Islet precursor cell (in vitro differentiated cells): ENCODE data around the gene PTPRE.
A peak's percentile ranks its signal among the peaks of the same experiment; 100 is the strongest.
"Not testable (repeated sequence)": the region's sequence is repeated elsewhere in the genome, so short reads cannot be mapped to it uniquely, and the experiment has no call there.

Experiments used
- DNase-seq: peaks from one replicate; pipeline ENCODE4 v3.0.0-alpha.2; 2018

Gene PTPRE

DNA sequence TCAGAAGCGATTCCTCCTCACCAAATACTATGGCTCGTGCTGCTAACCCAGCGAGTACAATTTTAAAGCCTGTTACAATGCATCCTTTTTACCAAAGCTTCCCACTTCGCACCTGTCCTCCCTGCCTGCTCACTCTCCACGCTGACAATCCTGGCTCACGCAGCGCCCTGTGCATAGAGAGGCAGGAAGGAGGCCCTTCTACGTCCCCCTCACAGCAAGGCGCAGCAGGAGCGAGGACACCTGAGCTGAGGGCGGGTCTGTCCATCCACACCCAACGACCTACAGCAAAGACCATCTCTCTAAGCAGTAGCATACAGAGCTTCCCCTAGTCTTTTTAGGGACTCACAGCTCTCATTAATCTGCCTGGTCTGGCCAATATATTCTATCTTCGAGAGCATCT lies 173.3 kb downstream of the PTPRE start:
- no peak for DNase-seq

DNA sequence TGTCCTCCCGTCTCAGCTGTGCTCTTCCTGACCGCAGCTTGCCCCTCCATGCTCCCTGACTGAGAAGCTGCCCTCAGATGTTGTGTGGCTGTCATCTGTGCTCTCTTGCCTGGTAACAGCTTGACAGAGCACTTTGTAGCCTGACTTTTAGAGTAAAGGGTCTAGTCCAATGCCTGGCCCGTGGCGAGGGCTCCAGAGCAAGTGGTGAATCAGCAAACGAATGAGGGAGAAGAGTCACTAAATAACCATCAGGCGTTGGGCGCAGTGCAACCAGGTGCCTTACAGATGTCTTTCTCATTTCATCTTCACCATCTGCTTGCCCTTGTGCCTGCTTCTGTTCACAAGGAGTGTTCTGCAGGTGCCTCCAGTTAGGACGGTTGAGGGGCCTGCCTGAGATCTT lies 173.7 kb downstream of the PTPRE start:
- DNase-seq: peak; percentile 35

DNA sequence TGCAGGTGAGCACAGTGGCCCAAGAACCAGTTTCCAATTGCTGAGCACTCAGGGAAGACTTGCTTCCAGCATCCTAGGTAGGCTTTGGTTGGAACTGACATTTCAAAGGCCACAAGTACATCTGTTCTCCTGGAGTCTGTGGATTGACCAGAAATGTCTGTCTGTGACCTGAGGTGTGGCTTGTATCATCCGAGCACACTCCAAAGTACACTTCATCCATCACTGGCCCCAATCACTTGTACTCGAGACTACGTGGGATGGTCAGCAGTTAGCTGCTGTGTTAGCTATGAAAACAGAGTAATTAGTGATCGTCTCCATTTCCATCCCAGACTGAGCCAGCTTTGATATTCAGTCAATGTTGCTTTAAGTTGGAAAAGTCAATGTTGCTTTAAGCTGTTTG lies 174.3 kb downstream of the PTPRE start:
- DNase-seq: no peak

DNA sequence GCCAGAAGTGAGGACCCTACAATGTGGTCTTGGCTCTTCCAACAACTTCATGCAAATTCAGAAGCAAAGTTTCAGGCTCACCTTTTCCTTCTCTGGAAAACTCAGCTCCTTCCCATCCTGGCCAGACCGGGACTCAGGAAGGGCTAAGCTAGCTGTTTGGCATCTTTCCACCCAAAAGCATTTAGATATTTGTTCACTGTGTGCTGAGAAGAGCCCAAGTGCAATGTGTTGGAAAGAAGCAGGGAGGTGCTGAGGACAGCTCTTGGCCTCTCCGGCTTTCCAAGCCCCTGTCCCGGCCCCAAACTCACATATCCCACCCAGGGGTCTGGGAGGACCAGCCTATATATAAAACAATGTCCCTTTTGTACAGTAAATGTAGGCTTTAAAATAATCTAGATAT lies 174.8 kb downstream of the PTPRE start:
- DNase-seq: no peak

DNA sequence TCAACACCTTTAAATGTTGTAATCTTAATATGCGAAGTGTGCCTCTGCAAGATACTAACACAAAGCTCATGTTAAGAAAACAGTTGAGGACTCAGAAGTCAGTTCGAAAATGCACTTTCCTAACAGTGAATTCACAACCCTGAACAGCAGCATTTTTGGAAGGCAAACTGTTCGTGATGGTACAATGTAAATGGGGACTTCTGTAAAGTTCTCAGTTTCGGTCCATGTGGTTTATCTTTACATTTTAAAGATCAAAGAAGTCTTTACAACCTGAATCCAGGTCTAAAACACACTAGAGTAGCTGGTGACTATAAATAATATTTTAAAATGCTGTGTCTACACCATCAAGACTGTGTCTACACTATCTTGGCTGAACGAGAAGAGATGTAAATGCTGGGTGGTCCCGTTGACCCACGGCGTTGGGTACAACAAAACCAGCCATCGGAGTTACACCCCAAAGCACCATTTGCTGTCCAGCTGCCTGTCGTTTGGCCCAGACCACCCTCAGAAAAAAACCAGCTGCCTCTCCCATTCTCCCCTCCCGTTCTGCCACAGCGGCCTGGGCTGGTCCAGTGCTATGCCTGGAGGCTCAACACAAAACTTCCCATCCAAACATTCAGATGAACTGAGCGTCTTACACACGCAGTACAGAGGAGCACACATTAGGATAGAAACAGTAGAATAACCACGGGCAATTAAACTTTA lies 176.4 kb downstream of the PTPRE start:
- DNase-seq: no peak

DNA sequence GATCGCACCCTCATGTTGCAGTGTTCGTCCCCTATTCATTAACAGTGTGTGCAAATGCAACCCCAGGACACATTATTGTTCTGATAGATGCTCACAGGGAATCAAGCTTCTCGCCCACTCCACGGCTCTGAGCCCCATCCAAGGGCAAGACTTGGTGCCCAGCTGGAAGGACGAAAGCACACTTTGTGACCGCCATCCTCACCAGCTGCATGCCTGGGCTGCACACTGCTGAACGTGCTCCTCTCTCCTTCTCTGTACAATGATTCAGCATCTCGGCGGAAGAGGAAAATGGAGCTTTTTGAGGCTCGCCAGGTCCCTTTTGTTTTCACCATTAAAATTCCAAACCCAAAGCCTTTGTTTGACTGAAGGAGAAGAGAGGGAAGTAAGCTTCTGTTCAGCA lies 177.5 kb downstream of the PTPRE start:
- no peak for DNase-seq

DNA sequence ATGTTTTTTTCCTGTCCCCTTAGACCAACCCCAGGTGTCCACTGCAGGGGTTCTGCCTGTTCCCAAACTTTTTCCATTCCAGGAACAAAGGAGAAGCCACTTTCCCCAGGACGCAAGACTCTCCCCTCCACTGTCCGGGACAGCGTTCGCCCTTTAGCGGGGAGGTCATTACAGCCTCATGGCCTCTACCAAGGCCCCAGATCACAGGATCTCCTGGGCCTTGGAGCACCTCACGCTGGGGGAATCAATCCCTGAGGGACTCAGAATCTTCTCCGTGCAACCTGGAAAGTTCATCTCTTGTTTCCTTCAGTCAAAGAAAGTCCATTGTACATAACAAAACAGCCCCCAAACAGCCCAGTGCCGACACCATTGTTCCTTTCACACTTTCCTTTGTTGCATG lies 178.1 kb downstream of the PTPRE start:
- DNase-seq: no peak

DNA sequence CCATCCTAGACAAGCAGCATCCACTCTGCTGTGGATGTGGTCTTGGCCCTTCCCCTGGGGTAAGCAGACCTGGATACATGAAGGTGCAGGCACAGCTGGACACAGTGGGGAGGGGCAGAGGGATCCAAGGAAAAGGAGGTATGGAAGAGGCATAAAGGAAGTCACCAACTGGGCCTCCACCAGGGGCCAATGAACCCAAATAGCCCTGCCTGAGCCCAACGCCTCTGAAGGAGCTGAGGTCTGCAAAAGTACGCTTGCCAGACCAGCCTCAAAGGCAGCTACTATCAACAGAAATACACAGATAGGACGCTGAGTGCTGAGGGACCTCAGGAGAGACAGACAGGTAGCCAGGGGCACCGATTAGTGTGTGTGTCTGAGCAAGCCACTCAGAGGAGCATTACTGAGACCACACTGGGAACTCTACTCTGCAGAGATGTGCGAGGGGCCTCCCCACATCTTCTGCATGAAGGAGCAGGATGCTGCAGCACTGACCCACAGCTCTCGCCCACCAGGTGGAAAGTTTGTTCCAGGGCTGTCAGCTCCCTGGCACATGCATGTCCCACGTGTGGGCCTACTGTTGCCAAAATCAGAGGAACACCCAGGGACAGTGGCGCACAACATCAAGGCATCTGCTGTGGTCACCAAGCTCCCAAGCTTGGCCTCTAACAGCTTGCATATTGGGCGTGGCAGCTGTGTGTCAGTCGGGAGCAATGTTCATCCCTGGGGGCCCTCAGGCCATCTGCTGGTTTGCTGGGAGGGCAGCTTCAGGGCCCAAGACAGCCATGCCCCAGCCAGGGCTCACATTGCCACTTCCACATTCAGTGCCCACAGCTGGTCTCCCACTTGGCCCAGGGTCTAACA lies 179.3 kb downstream of the PTPRE start:
- DNase-seq: peak; percentile 56

DNA sequence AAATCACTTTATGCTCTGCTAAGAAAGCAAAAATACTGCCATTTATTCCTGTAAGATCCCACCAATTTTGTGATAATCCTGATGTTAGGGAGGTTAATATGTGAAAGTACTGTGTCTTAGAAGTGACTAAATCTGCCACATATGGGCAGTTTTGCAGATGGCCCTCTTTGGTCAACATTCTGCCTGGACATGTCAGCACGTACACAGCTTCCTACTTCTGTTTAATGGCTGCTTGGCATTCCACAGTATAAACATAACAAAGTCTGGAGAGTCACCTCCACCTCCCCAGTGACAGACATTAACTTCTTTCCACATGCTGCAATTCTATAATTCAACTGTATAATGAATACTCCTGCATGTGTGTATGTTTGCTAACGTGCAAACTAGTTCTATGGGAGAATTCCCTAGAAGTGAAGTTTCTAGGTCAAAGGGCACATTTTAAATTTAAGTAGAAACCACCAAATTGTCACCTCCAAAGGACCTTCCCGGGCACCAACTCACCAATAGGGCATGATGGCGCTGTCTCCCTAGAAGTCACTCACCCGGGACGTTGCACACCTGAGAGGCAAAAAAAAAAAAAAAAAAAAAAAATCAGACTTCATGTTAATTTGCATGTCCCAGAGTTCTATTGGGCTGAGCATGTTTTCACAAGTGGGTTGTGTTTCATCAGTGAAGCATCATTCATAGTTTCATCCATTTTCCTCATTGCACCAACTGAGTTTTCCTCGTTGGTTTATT lies 180.4 kb downstream of the PTPRE start:
- peak; percentile 32 for DNase-seq

DNA sequence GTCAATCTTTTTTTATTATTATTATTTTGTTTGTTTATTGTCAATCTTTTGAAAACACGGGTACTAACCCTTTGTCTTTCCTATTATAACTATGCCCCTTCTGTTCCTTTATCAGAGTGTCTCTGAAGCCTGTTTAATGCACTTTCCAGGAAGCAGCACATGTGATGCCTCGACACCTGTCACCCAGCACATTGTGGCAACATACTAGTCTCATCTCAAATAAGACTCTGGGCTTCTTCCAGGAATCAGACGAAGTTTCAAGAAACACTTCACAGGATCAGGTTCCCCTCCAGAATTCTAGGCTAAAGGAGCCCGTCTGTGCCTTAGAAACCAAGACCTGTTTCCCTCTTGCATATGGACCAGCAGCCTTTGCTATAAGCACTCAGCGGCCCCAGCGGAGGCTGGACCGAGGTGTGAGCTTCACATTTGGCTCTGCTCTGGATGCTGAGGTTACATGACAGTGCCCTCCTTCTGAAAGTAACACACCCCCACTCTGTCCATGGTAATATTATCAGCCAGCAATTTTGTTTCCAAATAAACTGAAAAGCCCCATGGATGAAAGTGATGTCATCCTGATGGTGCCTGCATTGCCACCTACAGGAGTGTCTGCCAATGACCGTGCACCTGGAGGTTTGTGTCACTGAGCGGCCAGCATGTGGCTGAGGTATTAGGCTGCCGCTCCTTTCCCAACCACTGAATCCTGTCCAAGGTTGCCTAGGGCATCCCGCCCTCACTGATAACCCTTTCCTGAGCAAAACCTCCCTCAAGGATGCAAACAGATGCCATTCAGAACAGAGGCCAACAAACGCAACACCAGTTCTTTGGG lies 181.2 kb downstream of the PTPRE start:
- peak; percentile 58 for DNase-seq

DNA sequence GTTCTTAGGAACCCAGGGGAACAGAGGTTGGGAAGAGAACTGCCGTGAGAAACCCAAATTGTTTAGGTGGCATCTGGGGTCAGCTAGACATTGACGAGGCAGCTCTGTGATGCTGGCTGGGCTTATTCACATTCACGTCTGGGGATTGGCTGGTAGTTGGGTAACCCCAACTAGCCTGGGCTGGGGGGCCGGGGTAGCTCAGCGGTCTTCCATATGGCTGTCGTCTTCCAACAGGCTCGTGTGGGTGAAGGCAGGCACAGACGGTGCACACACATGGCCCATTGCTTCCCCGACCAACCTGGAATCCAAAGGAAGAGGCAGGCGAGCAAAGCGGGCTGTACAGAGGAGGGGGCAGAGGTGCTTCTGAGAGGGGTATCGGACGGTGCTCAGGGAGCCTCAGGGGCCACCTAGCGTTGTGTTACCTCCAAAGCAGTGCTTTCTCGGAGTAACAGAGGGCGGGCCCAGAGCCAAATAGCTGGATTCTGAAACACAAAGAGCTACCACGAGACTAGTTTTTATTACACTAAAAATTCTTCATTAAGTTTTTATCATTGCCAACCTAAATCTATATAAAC lies 184.8 kb downstream of the PTPRE start:
- DNase-seq: peak; percentile 63

DNA sequence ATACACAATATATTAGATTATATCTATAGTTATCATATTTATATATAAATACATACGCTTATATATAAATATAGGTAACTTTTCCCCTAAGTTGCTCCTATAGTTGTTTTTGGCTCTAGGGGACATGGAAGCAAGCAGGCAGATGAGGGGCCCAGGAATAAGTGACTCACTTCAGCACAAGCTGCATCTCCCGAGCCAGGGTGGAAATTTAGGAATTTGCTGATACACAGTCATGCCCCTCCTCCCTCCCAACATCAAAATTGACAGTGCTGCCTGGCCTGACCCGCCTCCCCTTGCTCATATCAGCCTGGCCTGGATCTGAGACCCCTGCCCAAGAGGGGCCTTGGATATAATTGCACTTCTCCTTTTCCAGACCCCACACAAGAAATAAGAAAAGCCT lies 185.6 kb downstream of the PTPRE start:
- DNase-seq: peak; percentile 52

DNA sequence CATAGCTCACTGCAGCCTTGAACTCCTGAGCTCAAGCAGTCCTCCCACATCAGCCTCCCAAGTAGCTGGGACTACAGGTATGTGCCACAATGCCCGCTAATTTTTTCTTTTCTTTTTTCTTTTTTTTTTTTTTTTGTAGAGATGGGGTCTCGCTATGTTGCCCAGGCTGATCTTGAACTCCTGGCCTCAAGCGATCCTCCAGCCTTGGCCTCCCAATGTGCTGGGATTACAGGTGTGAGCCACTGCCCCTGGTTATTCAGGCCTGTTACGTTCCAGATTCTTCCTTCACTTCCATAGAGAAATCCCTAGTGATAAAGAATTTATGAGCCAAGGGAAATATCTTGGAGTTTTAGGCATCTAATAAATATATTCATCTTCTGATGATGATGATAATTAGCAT lies 187.7 kb downstream of the PTPRE start:
- not testable (repeated sequence) for DNase-seq

DNA sequence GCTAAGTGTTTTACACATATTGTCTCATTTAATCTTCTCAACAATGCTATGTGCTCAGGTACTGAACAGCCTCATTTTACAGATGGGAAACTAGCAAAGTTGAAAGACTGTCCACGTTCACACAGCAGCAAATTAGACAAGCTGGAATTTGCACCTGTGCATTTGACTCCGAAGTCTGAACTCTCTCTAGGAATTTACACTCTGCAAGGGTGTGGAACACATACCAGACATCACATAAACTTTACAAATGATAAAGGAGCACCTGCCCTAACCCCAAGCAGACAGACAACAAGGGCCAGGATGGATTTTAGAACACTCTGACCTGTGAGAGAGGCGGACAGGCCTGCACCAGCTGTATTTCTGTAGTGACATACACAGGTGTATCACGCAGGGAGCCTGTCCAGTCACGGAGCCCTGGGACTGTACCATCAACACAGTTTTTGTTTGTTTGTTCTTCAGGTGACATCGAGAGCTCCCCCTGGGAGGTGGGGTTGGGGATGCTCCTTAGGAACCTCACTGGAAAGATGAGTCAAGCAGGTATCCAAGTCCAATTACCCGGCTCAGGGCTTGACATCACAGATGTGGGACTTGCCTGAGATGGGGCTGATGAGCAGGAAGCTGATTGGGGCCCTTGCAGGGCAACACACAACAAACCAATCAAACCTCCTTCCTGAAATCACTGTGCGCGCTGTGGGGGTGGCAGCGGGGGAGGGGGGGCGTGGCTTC lies 188.3 kb downstream of the PTPRE start:
- peak; percentile 63 for DNase-seq

DNA sequence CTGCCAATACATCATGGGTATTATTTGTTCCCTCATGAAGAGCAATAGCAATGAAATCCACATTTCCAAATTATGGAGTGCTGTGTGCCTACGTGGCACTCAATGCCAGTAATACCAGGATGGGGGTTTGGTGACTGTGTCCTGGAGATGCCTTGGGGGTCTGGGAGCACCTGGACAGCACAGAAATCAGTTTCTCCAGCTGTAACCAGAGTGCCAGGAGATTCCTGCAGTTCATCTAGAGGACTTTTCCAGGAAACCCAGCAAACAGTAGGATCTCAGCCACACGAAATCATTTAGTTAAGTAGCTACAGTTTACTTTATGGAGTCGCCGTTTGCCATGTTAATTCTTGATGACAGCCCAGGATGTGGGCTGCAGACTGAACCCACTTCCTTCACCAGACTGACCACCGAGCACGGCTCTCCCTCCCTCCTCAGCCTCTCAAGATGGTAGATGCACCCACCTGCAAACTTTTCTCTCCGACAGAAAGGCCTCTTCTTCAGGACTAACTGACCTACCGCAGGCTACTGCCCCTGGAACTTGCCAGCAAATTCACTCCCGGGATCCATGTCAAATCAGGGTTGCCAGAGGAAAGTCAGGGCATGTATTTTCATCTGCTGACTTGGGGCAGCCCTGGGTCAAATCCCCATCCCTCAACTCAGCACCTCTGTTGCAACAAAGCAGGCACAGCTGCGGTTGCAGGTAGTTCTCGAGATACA lies 189.0 kb downstream of the PTPRE start:
- DNase-seq: no peak

DNA sequence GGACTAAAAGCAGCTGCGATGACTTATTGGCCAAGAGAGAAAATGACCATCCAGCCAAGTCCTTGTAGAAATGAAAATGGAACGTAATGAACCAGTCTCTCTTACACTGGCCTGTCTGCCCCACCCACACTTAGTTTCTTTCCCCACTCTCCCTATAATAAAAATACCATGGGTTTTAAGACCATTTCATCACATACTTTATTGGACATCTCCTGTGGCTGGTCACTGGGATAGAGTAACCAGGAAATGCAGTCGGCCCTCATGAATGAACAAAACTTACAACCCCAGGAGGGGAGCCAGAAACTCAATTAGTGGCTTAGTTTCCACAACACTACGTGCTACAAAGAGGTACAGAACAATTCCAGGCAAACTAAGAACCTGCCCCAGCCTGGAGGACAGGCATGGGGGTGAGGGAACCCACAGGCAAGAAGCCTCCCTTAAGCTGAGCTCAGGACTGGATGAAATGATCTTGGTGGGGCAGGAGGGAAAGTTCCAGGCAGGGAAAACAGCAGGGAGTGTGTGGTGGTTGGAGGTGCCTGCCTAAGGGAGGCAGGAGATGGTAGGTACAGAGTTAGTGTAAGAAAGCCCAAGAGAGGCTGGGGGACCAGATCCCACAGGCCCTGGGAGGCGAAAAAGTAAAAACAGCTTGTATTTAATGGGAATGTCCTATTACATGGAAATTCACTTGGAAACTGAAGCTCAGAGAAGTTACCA lies 189.7 kb downstream of the PTPRE start:
- DNase-seq: no peak

DNA sequence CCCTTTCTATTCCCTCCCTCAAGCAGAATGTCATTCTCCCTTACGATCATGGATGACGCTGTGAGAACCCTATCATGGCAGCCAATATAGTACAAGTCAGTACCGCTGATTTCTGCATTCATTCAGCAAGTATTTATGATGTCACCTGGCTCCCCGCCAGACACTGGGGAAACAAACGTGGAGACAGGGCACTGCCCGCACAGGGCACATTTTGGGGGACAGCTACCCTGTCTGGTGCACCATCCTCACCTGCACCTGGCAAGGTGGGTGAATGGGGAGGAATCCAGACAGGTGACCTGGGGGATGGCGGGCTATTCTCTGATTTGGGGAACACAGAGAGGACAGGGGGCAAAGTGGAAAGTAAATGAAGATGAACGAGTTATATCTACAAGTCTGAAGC lies 190.9 kb downstream of the PTPRE start:
- DNase-seq: no peak

DNA sequence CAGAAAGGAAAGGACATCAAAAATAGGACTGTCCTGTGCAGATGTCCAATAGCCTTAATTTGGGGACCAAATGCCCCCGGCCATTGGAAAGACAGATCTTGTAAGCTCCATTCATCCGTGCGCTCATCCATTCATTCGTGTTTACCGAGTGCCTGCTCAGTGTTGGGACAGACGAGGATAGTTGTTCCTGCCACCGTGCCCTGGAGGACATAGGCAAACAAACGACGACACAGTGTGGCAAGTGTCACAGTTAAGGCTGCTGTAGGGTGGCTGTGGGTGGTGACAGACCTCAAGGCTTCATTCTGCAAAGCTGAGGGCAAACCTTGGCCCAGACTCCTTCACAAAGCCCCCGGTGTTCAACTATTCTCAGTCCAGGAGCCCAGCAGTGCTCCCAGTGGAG lies 191.7 kb downstream of the PTPRE start:
- no peak for DNase-seq

DNA sequence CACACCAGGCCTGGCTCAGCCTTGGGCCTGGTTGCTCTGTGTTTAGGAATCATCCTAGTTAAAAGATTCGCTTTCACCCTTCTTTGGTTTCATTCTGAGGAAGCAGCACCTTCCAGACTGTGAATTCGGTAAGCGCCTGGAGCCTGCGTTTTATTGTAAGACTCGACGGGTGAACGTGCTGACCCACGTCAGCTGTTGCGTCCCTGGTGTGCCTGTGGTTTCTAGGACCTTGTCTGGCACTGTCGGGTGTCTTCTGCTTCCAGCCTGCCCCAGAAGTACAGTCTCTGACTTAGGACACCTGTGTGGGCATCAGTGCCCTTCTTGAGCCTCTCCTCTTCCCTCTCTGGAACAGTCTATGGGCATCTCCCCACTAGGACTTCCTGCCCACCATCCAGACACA lies 193.0 kb downstream of the PTPRE start:
- DNase-seq: no peak

DNA sequence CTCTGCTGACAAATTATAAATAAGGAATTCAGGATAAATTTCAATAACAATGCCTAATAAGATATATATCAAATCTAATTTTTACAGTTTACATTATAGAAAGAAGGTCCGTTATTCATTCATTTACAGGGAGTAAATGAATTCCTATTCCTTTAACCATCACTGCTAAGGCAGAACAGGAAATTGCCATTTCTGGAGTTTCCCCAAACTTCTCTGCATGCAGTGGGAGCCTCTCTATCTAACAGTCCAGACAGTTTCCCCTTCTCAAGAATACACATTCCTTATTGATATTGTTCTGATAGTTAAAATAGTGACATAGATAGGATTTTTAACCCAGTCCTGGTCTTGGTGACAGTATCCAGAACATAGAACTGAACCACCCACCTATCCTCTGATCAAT lies 195.0 kb downstream of the PTPRE start:
- no peak for DNase-seq
